Measurements from ENCODE around the gene SLC25A27. TPM values are rescaled to one million over a fixed set of nuclear protein-coding genes. Genes with fewer than 3 reads are reported as not detected.
"Not testable (repeated sequence)": the region's sequence is repeated elsewhere in the genome, so short reads cannot be mapped to it uniquely, and the experiment has no call there.

SLC25A27 gene
- total RNA-seq, 1 donor from 2014 or later: 0.78 TPM

DNA sequence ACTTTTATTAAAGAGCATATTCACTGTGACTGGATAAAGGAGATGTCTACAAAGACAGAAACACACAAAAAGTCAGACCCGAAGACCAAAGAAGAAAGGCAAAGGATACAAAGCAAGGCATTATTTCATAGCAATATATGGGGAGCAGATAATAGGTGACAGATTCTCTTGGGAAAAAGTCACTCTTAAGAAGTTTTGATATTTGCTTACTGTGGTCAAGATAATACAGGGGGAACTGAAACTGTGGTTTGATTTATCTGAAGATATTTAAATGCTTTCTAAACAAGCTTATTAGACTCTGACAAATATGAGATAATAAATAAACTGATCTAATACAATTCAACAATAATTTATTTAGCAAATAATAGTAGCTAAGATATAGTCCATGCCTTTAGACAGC lies 14.8 kb upstream of the SLC25A27 start:
- Mint-ChIP-seq H3K27ac (no peak overlapping the region), H3K9me3 (no peaks in the 10 kb centered on the region), H3K4me1 (peaks cover 8% of the 10 kb centered on the region), H3K27me3 (peaks cover 32% of the 10 kb centered on the region), H3K36me3 (ENCODE audit: low read depth) (no peaks in the 10 kb centered on the region), H3K4me3 (no peak overlapping the region)
- ATAC-seq (ENCODE audit: low read depth): no peak
- TF ChIP-seq, protein P1, sequence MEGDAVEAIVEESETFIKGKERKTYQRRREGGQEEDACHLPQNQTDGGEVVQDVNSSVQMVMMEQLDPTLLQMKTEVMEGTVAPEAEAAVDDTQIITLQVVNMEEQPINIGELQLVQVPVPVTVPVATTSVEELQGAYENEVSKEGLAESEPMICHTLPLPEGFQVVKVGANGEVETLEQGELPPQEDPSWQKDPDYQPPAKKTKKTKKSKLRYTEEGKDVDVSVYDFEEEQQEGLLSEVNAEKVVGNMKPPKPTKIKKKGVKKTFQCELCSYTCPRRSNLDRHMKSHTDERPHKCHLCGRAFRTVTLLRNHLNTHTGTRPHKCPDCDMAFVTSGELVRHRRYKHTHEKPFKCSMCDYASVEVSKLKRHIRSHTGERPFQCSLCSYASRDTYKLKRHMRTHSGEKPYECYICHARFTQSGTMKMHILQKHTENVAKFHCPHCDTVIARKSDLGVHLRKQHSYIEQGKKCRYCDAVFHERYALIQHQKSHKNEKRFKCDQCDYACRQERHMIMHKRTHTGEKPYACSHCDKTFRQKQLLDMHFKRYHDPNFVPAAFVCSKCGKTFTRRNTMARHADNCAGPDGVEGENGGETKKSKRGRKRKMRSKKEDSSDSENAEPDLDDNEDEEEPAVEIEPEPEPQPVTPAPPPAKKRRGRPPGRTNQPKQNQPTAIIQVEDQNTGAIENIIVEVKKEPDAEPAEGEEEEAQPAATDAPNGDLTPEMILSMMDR (IDR thresholded peaks at IDR 0.05): no peak
- DNase-seq: no peak
- POLR2A ChIA-PET: no interaction called here
- intact Hi-C loops (cut with micrococcal nuclease): no loop called here
- CTCF ChIA-PET: no interaction called here

DNA sequence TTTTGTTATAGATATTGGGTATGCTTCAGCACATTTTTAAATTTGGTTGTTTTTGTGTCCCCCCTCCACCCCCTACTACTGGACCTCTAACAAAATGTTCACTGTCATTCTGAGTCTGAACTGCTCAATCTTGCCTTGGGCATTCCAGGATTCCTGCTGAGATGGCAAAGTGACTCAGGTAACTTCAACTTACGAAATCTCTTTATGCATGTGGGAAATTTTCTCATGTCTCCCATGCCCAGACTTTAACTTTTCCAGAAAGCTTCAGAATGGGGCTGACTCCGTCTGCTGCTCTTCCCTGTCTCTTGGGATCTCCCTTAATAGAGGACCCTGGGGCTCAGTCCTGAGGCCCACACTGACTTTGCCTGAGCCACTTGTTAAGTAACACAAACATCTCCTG lies 14.1 kb upstream of the SLC25A27 start:
- intact Hi-C loops (cut with micrococcal nuclease): no loop called here
- POLR2A ChIA-PET: no interaction called here
- peaks cover 8% of the 10 kb centered on the region for H3K4me1 Mint-ChIP-seq
- H3K27me3 Mint-ChIP-seq: peaks cover 35% of the 10 kb centered on the region
- H3K36me3 Mint-ChIP-seq (ENCODE audit: low read depth): no peaks in the 10 kb centered on the region
- H3K9me3 Mint-ChIP-seq: no peaks in the 10 kb centered on the region
- no peak overlapping the region for H3K27ac Mint-ChIP-seq
- ATAC-seq (ENCODE audit: low read depth) (no peak), DNase-seq (no peak)
- TF ChIP-seq, protein P1 (IDR thresholded peaks at IDR 0.05): no peak
- no peak overlapping the region for H3K4me3 Mint-ChIP-seq
- CTCF ChIA-PET: no interaction called here

DNA sequence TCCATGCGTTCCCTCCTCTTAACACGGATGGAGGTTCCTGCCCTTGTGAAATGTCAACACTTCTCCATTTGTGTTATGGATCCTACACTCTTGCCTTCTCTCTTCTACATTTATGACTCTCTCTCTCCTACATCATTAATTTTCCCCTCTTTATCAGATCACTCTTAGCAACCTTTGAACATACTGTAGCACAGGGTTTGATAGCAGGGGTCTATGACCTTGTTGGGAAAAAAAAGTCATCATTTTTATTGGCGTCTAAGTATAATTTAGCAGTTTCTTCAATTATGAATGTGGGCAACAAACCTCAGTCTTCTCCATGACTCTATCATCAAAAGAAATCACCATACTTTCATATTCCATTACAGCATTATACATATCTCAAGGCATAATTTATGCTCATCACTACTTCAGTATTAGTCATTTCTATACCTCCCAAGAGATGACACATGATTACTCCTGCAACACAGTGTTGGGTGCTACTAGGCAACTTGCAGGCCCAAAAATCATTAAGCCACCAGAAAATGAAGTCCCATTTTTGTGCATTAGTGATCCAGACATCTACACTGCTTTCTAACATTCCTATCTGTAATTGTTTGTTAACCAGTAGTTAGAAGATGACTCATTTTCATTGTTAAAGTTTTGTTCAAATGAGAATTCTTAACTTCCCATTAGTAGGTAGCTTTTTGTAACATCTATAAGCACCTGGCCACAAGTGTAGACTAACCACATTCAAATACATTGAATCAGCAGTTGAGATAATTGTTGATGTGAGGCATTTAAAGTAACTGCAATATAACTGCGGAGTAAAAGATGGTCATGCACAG lies 9.6 kb upstream of the SLC25A27 start:
- CTCF ChIA-PET: no interaction called here
- TF ChIP-seq, protein P1 (IDR thresholded peaks at IDR 0.05): no peak

DNA sequence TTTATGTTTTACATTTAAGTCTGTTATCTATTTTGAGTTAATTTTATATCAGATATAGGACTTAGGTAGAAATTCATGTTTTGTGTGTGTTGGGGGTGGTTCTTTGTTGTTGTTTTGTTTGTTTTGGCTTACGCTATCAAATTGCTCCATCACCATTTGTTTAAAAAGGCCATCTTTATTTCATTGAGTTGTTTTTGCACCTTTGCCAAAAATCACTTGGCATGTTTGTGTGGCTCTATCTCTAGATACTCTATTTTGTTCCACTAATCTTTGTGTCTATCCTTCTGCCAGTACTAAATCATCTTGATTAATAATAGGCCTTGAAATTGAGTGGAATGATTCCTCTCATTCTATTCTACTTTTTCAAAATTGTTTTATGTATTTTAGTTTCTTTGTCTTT lies 7.5 kb upstream of the SLC25A27 start:
- Mint-ChIP-seq H3K4me1 (no peaks in the 10 kb centered on the region), H3K4me3 (no peak overlapping the region), H3K27me3 (peaks cover 24% of the 10 kb centered on the region), H3K27ac (no peak overlapping the region), H3K36me3 (ENCODE audit: low read depth) (no peaks in the 10 kb centered on the region), H3K9me3 (peaks cover 4% of the 10 kb centered on the region)
- no peak for ATAC-seq (ENCODE audit: low read depth)
- TF ChIP-seq, protein P1 (IDR thresholded peaks at IDR 0.05): no peak
- ChIA-PET POLR2A (no interaction called here), CTCF (no interaction called here)
- no peak for DNase-seq
- intact Hi-C loops (cut with micrococcal nuclease): no loop called here

More for the DNA sequence above, 9.6 kb upstream of the SLC25A27 start:
- POLR2A ChIA-PET: no interaction called here
- Mint-ChIP-seq H3K9me3 (peaks cover 4% of the 10 kb centered on the region), H3K27ac (no peak overlapping the region), H3K4me3 (no peak overlapping the region), H3K36me3 (ENCODE audit: low read depth) (no peaks in the 10 kb centered on the region), H3K4me1 (peaks cover under 1% of the 10 kb centered on the region), H3K27me3 (peaks cover 23% of the 10 kb centered on the region)
- DNase-seq: no peak
- intact Hi-C loops (cut with micrococcal nuclease): no loop called here
- ATAC-seq (ENCODE audit: low read depth): no peak

DNA sequence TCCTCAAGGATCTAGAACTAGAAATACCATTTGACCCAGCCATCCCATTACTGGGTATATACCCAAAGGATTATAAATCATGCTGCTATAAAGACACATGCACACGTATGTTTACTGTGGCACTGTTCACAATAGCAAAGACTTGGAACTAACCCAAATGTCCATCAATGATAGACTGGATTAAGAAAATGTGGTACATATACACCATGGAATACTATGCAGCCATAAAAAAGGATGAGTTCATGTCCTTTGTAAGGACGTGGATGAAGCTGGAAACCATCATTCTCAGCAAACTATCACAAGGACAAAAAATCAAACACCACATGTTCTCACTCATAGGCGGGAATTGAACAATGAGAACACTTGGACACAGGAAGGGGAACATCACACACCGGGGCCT lies 4.7 kb upstream of the SLC25A27 start:
- H3K4me1 Mint-ChIP-seq; DNase-seq; H3K36me3 Mint-ChIP-seq (ENCODE audit: low read depth); POLR2A ChIA-PET; H3K4me3 Mint-ChIP-seq; intact Hi-C loops (cut with micrococcal nuclease); CTCF ChIA-PET; ATAC-seq (ENCODE audit: low read depth); H3K9me3 Mint-ChIP-seq; H3K27ac Mint-ChIP-seq: not testable (repeated sequence)
- H3K27me3 Mint-ChIP-seq: peaks cover 27% of the 10 kb centered on the region

Measured in activated B cell treated with CpG ODN at 0.5 μM for 24 hours (primary cell).